ENCODE measurements around the gene LIX1.

The LIX1 gene

DNA sequence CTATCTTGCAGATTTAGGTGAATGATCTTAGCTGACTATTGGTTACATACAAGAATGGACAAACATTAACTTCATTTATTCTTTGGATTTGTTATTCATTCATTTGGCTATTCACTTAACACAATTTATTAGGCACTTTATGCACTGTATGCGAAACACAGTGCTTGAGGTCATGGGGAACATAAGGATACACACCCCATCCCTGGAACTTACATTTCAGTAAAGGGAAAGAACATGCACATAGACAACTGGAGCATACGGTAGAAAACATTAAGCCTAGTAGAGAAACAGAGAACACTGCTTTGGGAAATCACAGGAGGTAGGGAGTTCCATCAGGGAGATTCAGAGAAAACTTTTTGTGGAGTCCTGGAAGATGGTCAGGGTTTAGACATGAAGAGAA is 22.2 kb downstream of the LIX1 start:
- Histone ChIP-seq H3K27me3 (ENCODE audit: insufficient read depth, poor library complexity, severe bottlenecking) (no peaks in the 10 kb centered on the region), H3K27ac (ENCODE audit: poor library complexity, severe bottlenecking) (no peak overlapping the region), H3K9me3 (ENCODE audit: severe bottlenecking) (no peaks in the 10 kb centered on the region), H3K36me3 (ENCODE audit: low read depth) (no peaks in the 10 kb centered on the region), H3K4me3 (ENCODE audit: severe bottlenecking) (no peak overlapping the region), H3K4me1 (ENCODE audit: insufficient read depth, poor library complexity, severe bottlenecking) (peaks cover 8% of the 10 kb centered on the region)
- DNase-seq (ENCODE audit: low spot score) (no peak), ATAC-seq (ENCODE audit: low read depth) (no peak)
- TF ChIP-seq, protein P1, sequence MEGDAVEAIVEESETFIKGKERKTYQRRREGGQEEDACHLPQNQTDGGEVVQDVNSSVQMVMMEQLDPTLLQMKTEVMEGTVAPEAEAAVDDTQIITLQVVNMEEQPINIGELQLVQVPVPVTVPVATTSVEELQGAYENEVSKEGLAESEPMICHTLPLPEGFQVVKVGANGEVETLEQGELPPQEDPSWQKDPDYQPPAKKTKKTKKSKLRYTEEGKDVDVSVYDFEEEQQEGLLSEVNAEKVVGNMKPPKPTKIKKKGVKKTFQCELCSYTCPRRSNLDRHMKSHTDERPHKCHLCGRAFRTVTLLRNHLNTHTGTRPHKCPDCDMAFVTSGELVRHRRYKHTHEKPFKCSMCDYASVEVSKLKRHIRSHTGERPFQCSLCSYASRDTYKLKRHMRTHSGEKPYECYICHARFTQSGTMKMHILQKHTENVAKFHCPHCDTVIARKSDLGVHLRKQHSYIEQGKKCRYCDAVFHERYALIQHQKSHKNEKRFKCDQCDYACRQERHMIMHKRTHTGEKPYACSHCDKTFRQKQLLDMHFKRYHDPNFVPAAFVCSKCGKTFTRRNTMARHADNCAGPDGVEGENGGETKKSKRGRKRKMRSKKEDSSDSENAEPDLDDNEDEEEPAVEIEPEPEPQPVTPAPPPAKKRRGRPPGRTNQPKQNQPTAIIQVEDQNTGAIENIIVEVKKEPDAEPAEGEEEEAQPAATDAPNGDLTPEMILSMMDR (IDR thresholded peaks at IDR 0.05; ENCODE audit: poor library complexity, severe bottlenecking) = no peak

DNA sequence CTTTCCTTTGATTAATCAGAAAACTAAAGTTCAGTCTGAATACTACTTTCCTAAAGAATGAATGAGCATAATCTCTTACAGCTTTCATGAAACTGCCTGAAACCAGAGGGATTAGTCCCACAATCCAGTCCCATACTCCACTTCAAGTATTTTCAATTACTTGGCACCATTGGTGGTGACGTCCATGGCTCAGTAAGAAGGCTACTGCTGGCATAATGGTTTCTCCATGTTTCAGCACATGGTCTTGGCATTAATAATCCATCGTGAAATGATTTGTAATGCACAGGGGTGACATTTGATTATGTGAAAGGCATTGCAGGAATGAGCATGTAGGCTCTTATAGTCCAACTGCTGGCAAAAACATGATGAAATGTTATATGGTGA is 23.4 kb downstream of the LIX1 start:
- Histone ChIP-seq H3K9me3 (ENCODE audit: severe bottlenecking) (no peaks in the 10 kb centered on the region), H3K27ac (ENCODE audit: poor library complexity, severe bottlenecking) (no peak overlapping the region), H3K36me3 (ENCODE audit: low read depth) (no peaks in the 10 kb centered on the region), H3K4me3 (ENCODE audit: severe bottlenecking) (no peak overlapping the region), H3K27me3 (ENCODE audit: insufficient read depth, poor library complexity, severe bottlenecking) (no peaks in the 10 kb centered on the region), H3K4me1 (ENCODE audit: insufficient read depth, poor library complexity, severe bottlenecking) (no peaks in the 10 kb centered on the region)
- DNase-seq (ENCODE audit: low spot score) (no peak), ATAC-seq (ENCODE audit: low read depth) (no peak)
- TF ChIP-seq, protein P1 (IDR thresholded peaks at IDR 0.05; ENCODE audit: poor library complexity, severe bottlenecking) = no peak

DNA sequence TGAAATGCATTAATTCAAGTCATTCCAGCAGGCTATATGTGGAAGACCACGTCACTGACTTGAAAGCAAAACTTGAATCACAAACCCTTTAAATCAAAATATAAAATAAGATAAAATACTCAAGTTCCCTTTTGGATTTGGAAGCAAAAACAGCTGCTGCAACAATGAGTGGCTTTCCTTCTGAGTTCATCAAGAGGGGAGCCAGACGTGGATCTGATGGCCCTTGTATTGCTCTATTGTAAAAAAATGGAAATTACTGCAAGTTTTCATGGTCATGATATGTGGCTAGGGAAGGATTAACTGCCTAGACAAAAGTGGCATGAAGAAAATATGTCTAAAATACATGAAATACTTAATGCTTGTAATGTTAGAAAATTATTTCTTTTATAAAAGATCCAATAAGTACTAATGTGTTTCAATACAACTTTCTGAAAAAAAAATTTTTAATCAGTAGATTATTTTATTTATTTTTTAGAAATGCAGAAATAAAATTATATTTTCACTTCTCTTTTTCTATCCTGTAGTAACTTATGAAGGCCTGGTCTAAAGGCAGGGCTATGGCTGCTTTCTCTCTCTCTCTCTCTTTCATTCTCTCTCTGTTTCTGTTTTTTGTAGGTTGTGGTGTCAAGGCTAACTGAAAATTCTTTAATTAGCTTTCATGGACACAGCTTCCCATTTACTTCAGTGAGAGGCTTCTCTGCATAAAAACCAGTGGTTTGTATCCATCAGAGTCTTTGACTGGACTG is 24.0 kb downstream of the LIX1 start:
- H3K4me1 ChIP-seq (ENCODE audit: insufficient read depth, poor library complexity, severe bottlenecking) = no peaks in the 10 kb centered on the region
- H3K4me3 ChIP-seq (ENCODE audit: severe bottlenecking) = no peak overlapping the region
- ATAC-seq (ENCODE audit: low read depth) = no peak
- no peak for DNase-seq (ENCODE audit: low spot score)
- TF ChIP-seq, protein P1 (IDR thresholded peaks at IDR 0.05; ENCODE audit: poor library complexity, severe bottlenecking) = no peak
- H3K36me3 ChIP-seq (ENCODE audit: low read depth) = no peaks in the 10 kb centered on the region
- H3K27me3 ChIP-seq (ENCODE audit: insufficient read depth, poor library complexity, severe bottlenecking) = no peaks in the 10 kb centered on the region
- H3K9me3 ChIP-seq (ENCODE audit: severe bottlenecking) = no peaks in the 10 kb centered on the region
- no peak overlapping the region for H3K27ac ChIP-seq (ENCODE audit: poor library complexity, severe bottlenecking)

DNA sequence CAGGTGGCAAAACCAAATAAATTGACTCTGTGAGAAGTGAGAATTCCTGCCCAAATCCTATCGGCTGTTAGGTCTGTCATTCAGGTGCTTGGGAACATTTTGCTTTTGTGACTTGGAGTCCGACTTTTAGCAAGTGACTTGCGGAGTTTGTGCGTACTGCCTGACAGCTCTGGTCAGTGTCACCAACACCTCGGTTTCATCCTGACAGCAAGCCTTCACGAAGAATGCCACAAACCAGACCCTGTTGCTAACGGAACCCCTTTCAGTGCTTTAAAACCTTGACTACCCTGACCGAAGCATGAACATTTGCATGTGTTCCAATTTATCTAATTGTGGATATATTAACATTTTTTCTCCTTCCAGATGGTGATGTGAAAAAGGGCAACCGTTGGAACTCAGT is 26.5 kb downstream of the LIX1 start:
- no peaks in the 10 kb centered on the region for H3K36me3 ChIP-seq (ENCODE audit: low read depth)

DNA sequence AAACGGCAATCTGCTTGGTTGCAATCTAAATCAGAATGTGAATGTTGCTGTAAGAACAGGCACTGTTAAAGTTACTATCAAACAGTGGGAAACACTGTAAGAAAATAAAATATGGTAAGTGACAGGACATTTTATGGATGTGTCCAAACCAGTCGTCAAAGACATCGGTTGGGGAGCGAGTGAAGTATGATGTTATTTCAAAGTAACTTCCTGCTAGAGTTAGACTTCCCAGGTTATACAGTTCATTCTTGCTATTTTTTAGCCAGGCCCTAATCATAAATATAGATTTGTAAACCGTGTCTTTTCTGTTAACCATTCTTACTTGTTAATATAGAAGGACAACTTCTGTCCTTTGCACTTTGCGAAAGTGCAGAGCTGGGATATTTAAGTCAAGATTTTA is 30.2 kb downstream of the LIX1 start:
- no peak overlapping the region for H3K27ac ChIP-seq (ENCODE audit: poor library complexity, severe bottlenecking)
- no peaks in the 10 kb centered on the region for H3K27me3 ChIP-seq (ENCODE audit: insufficient read depth, poor library complexity, severe bottlenecking)
- ATAC-seq (ENCODE audit: low read depth) (no peak), DNase-seq (ENCODE audit: low spot score) (no peak)
- no peak overlapping the region for H3K4me3 ChIP-seq (ENCODE audit: severe bottlenecking)
- H3K4me1 ChIP-seq (ENCODE audit: insufficient read depth, poor library complexity, severe bottlenecking) = no peaks in the 10 kb centered on the region
- H3K36me3 ChIP-seq (ENCODE audit: low read depth) = no peaks in the 10 kb centered on the region
- TF ChIP-seq, protein P1 (IDR thresholded peaks at IDR 0.05; ENCODE audit: poor library complexity, severe bottlenecking) = no peak
- no peaks in the 10 kb centered on the region for H3K9me3 ChIP-seq (ENCODE audit: severe bottlenecking)

More for the DNA sequence above, 26.5 kb downstream of the LIX1 start:
- ATAC-seq (ENCODE audit: low read depth) (no peak), DNase-seq (ENCODE audit: low spot score) (no peak)
- Histone ChIP-seq H3K27ac (ENCODE audit: poor library complexity, severe bottlenecking) (no peak overlapping the region), H3K4me3 (ENCODE audit: severe bottlenecking) (no peak overlapping the region), H3K4me1 (ENCODE audit: insufficient read depth, poor library complexity, severe bottlenecking) (no peaks in the 10 kb centered on the region), H3K27me3 (ENCODE audit: insufficient read depth, poor library complexity, severe bottlenecking) (no peaks in the 10 kb centered on the region), H3K9me3 (ENCODE audit: severe bottlenecking) (no peaks in the 10 kb centered on the region)
- TF ChIP-seq, protein P1 (IDR thresholded peaks at IDR 0.05; ENCODE audit: poor library complexity, severe bottlenecking) = no peak

All from RWPE2 (cell line).